ENCODE measurements around the gene LPCAT1.

DNA sequence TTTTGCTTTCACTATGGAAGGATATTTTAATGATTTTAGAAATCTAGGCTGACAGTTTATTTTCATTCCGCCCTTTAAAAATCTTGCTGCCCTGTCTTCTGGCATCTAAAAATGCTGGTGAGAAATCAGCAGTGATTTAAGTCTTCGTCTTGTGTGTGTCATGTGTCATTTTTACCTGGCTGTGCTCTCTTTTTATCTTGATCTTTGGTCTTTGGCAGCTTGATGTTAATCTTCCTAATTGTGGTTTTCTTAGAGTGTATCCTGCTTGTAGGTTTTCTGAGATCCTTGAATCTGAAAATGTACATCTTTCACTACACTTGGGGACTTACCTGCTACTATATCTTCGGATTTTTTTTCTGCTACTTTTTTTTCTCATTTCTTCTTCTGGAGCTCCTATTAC, 11.9 kb upstream of the LPCAT1 start:
- TF ChIP-seq, protein P1, sequence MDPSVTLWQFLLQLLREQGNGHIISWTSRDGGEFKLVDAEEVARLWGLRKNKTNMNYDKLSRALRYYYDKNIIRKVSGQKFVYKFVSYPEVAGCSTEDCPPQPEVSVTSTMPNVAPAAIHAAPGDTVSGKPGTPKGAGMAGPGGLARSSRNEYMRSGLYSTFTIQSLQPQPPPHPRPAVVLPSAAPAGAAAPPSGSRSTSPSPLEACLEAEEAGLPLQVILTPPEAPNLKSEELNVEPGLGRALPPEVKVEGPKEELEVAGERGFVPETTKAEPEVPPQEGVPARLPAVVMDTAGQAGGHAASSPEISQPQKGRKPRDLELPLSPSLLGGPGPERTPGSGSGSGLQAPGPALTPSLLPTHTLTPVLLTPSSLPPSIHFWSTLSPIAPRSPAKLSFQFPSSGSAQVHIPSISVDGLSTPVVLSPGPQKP (IDR thresholded peaks at IDR 0.05; ENCODE audit: low read depth, low read length), result no peak
- TF ChIP-seq KDM1A (IDR thresholded peaks at IDR 0.05; ENCODE audit: borderline replicate concordance), result no peak
- TF ChIP-seq BRCA1 (IDR thresholded peaks at IDR 0.05; ENCODE audit: low read depth, low read length), result no peak
- TF ChIP-seq EP300 (IDR thresholded peaks at IDR 0.05; ENCODE audit: borderline replicate concordance in 1 of 2, control insufficient read depth in 1 of 2, low read depth in 2 of 2, low read length in 2 of 2), result no peak
- no peak for TF ChIP-seq RFX5 (IDR thresholded peaks at IDR 0.05; ENCODE audit: low read depth, low read length)
- TF ChIP-seq MXI1 (IDR thresholded peaks at IDR 0.05; ENCODE audit: low read depth, low read length), result no peak
- TF ChIP-seq, protein P2, sequence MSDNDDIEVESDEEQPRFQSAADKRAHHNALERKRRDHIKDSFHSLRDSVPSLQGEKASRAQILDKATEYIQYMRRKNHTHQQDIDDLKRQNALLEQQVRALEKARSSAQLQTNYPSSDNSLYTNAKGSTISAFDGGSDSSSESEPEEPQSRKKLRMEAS (IDR thresholded peaks at IDR 0.05; ENCODE audit: low read depth, low read length), result no peak
- no peak for TF ChIP-seq RBBP5 (conservative IDR thresholded peaks at IDR 0.05)
- TF ChIP-seq MTA3 (IDR thresholded peaks at IDR 0.05; ENCODE audit: borderline replicate concordance, low read length), result no peak
- TF ChIP-seq, protein P3, sequence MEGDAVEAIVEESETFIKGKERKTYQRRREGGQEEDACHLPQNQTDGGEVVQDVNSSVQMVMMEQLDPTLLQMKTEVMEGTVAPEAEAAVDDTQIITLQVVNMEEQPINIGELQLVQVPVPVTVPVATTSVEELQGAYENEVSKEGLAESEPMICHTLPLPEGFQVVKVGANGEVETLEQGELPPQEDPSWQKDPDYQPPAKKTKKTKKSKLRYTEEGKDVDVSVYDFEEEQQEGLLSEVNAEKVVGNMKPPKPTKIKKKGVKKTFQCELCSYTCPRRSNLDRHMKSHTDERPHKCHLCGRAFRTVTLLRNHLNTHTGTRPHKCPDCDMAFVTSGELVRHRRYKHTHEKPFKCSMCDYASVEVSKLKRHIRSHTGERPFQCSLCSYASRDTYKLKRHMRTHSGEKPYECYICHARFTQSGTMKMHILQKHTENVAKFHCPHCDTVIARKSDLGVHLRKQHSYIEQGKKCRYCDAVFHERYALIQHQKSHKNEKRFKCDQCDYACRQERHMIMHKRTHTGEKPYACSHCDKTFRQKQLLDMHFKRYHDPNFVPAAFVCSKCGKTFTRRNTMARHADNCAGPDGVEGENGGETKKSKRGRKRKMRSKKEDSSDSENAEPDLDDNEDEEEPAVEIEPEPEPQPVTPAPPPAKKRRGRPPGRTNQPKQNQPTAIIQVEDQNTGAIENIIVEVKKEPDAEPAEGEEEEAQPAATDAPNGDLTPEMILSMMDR (IDR thresholded peaks at IDR 0.05 in 2 of 3, conservative IDR thresholded peaks at IDR 0.05 in 1 of 3; ENCODE audit: control insufficient read depth in 2 of 3, extremely low read depth in 1 of 3, insufficient read depth in 1 of 3, low read depth in 3 of 3, low read length in 3 of 3), result no peak
- TF ChIP-seq EZH2 (IDR thresholded peaks at IDR 0.05; ENCODE audit: borderline replicate concordance, control insufficient read depth, low read depth, low read length), result no peak
- TF ChIP-seq CREM (IDR thresholded peaks at IDR 0.05; ENCODE audit: low read depth), result no peak
- no peak for TF ChIP-seq POLR2AphosphoS5 (IDR thresholded peaks at IDR 0.05; ENCODE audit: low read length)
- TF ChIP-seq ATF7 (IDR thresholded peaks at IDR 0.05; ENCODE audit: low read depth), result no peak
